ENCODE results near the gene CFAP119.

DNA sequence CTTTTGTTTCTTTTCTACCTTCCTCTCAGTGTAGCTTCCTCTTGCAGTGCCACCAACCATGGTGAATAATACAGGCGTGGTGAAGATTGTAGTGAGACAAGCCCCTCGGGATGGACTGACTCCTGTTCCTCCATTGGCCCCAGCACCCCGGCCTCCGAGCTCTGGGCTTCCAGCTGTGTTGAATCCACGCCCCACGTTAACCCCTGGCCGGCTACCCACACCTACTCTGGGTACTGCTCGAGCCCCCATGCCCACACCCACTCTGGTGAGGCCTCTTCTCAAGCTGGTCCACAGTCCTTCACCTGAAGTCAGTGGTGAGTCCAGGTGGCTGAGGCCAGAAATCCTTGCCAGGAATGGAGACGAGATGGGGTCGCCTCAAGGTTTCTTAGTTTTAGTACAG lies 38.9 kb downstream of the CFAP119 start:
- TF ChIP-seq, protein P1, sequence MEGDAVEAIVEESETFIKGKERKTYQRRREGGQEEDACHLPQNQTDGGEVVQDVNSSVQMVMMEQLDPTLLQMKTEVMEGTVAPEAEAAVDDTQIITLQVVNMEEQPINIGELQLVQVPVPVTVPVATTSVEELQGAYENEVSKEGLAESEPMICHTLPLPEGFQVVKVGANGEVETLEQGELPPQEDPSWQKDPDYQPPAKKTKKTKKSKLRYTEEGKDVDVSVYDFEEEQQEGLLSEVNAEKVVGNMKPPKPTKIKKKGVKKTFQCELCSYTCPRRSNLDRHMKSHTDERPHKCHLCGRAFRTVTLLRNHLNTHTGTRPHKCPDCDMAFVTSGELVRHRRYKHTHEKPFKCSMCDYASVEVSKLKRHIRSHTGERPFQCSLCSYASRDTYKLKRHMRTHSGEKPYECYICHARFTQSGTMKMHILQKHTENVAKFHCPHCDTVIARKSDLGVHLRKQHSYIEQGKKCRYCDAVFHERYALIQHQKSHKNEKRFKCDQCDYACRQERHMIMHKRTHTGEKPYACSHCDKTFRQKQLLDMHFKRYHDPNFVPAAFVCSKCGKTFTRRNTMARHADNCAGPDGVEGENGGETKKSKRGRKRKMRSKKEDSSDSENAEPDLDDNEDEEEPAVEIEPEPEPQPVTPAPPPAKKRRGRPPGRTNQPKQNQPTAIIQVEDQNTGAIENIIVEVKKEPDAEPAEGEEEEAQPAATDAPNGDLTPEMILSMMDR (IDR thresholded peaks at IDR 0.05; ENCODE audit: poor library complexity), result no peak
- TF ChIP-seq EZH2 (IDR thresholded peaks at IDR 0.05; ENCODE audit: borderline replicate concordance), result no peak

All from hepatocyte (in vitro differentiated cells).